ENCODE results near the gene GRK5.

The GRK5 gene

GRCh38 chr10:119443441-119443840 lies 236.1 kb downstream of the GRK5 start:
- no peak overlapping the region for H4K91ac ChIP-seq (ENCODE audit: low read depth, low read length, poor library complexity)
- no CpG with 5 or more reads among the region's 15 CpGs for WGBS, 2 donors (ENCODE audit: extremely low coverage in 2 of 2, insufficient read length in 2 of 2, insufficient replicate concordance in 1 of 2)

DNA sequence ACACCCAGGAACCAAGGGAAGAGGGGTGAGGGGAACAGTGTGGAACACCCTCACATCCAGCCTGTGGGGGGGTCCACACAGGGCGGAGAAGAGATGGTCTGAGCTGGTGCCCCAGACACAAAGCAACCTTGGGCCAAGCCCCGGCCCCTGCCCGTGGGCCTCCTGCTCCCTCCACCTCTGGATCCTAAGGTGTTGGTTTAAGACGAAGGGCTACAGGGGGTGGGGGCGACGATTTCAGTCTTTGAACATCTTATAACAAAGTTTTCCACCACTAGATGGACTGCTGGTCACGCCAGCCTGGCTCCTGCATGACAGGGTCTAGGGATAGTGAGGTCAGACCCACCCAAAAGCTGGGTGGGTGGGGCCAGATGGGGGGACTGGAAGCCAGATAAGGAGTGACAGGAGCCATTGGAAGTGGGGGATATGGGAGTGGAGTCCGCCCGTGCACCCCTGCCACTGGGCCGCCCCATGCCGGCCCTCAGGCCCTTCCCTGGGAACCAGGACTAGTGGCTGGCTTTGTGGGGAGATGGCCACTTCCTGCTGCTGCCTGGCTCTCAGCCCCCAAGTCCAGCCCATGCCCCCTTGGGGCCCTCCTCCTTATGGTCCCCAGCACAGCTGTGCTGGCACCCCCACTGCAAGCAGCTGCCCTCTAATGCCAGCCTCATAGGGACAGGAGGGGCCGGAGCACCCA lies 236.7 kb downstream of the GRK5 start:
- H3K4ac ChIP-seq (ENCODE audit: low read length): no peak overlapping the region
- H3K9me3 ChIP-seq (replicated peaks in 1 of 2; ENCODE audit: control insufficient read depth in 2 of 2, insufficient read depth in 1 of 2, low read depth in 1 of 2, low read length in 2 of 2): peaks cover 0 to 9% of the 10 kb centered on the region in 2 donors
- H4K91ac ChIP-seq (ENCODE audit: low read depth, low read length, poor library complexity): no peak overlapping the region
- no peak overlapping the region for H3K4me2 ChIP-seq (ENCODE audit: insufficient read depth, low read length, poor library complexity, severe bottlenecking)
- no peaks in the 10 kb centered on the region for H3K79me1 ChIP-seq (ENCODE audit: low read depth, low read length)
- no peak overlapping the region for H2AFZ ChIP-seq (ENCODE audit: low read length)
- H2BK5ac ChIP-seq (ENCODE audit: low read length): peak overlapping the region; percentile 85
- DNase-seq (ENCODE audit: low spot score): no peak
- H3K4me1 ChIP-seq (ENCODE audit: control insufficient read depth in 2 of 2, insufficient read depth in 1 of 2, low read depth in 1 of 2, low read length in 2 of 2): peaks cover 15 to 22% of the 10 kb centered on the region in 2 donors
- peak overlapping the region; percentile 5 for H3K18ac ChIP-seq (ENCODE audit: low read length)
- H2BK120ac ChIP-seq (ENCODE audit: low read depth, low read length): no peak overlapping the region
- peak overlapping the region; percentile 73 for H2AK5ac ChIP-seq (ENCODE audit: low read depth, low read length)
- no peak overlapping the region for H3K4me3 ChIP-seq (ENCODE audit: low read length in 2 of 2)
- H2BK12ac ChIP-seq (ENCODE audit: low read length): no peak overlapping the region
- no peak overlapping the region for H2BK15ac ChIP-seq (ENCODE audit: low read length)
- no peak overlapping the region for H3K27ac ChIP-seq (replicated peaks; ENCODE audit: low read length)
- H3K36me3 ChIP-seq (replicated peaks in 1 of 2; ENCODE audit: control insufficient read depth in 2 of 2, insufficient read depth in 2 of 2, low read length in 2 of 2): peaks cover 0 to 3% of the 10 kb centered on the region in 2 donors
- no peak overlapping the region for H4K8ac ChIP-seq (ENCODE audit: low read depth, low read length)
- H3K9ac ChIP-seq (ENCODE audit: low read depth, low read length, poor library complexity): no peak overlapping the region
- H3K27me3 ChIP-seq (ENCODE audit: control insufficient read depth in 3 of 3, insufficient read depth in 3 of 3, low read depth in 1 of 3, low read length in 3 of 3): no peaks in the 10 kb centered on the region
- WGBS, 2 donors (ENCODE audit: extremely low coverage in 2 of 2, insufficient read length in 2 of 2, insufficient replicate concordance in 1 of 2): no CpG with 5 or more reads among the region's 12 CpGs
- no peak overlapping the region for H3K14ac ChIP-seq (ENCODE audit: low read length)
- H3K23ac ChIP-seq (ENCODE audit: low read depth, low read length, poor library complexity): no peak overlapping the region

More at GRCh38 chr10:119443441-119443840, 236.1 kb downstream of the GRK5 start:
- Histone ChIP-seq H3K9ac (ENCODE audit: low read depth, low read length, poor library complexity) (no peak overlapping the region), H3K9me3 (replicated peaks in 1 of 2; ENCODE audit: control insufficient read depth in 2 of 2, insufficient read depth in 1 of 2, low read depth in 1 of 2, low read length in 2 of 2) (peaks cover 0 to 10% of the 10 kb centered on the region in 2 donors), H2AFZ (ENCODE audit: low read length) (no peak overlapping the region), H3K14ac (ENCODE audit: low read length) (no peak overlapping the region), H3K27me3 (ENCODE audit: control insufficient read depth in 3 of 3, insufficient read depth in 3 of 3, low read depth in 1 of 3, low read length in 3 of 3) (no peaks in the 10 kb centered on the region), H2BK120ac (ENCODE audit: low read depth, low read length) (no peak overlapping the region), H3K4me3 (ENCODE audit: low read length in 2 of 2) (no peak overlapping the region), H2AK5ac (ENCODE audit: low read depth, low read length) (peak overlapping the region; percentile 73), H3K18ac (ENCODE audit: low read length) (peak overlapping the region; percentile 5), H3K79me1 (ENCODE audit: low read depth, low read length) (no peaks in the 10 kb centered on the region), H2BK5ac (ENCODE audit: low read length) (peak overlapping the region; percentile 85), H3K27ac (replicated peaks; ENCODE audit: low read length) (no peak overlapping the region), H4K8ac (ENCODE audit: low read depth, low read length) (no peak overlapping the region), H3K4me1 (ENCODE audit: control insufficient read depth in 2 of 2, insufficient read depth in 1 of 2, low read depth in 1 of 2, low read length in 2 of 2) (peaks cover 15 to 19% of the 10 kb centered on the region in 2 donors), H3K4me2 (ENCODE audit: insufficient read depth, low read length, poor library complexity, severe bottlenecking) (no peak overlapping the region), H2BK15ac (ENCODE audit: low read length) (no peak overlapping the region), H3K36me3 (replicated peaks in 1 of 2; ENCODE audit: control insufficient read depth in 2 of 2, insufficient read depth in 2 of 2, low read length in 2 of 2) (peaks cover 0 to 3% of the 10 kb centered on the region in 2 donors), H2BK12ac (ENCODE audit: low read length) (no peak overlapping the region), H3K4ac (ENCODE audit: low read length) (no peak overlapping the region), H3K23ac (ENCODE audit: low read depth, low read length, poor library complexity) (no peak overlapping the region)
- DNase-seq (ENCODE audit: low spot score): no peak

DNA sequence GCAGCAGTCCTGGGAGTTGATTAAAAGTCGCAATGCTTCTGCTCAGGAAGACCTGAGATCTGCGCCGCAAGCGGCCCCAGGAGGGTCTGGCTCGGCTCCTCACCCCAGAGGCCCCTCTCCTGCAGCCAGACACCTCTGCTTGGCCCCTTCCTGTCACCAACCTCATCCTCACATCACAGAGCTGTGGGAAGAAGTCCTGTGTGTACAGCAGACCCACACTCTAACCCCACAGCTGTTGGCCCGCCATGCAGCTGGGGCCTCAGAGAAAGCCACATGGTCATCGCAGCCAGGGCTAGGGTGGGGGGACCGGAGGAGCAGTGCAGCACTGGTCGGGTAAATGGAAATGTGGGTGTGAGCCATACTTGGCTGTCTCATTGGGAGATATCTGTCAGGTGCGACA lies 237.5 kb downstream of the GRK5 start:
- no peak overlapping the region for H2BK12ac ChIP-seq (ENCODE audit: low read length)
- H2BK5ac ChIP-seq (ENCODE audit: low read length): no peak overlapping the region
- no peak for DNase-seq (ENCODE audit: low spot score)
- H3K23ac ChIP-seq (ENCODE audit: low read depth, low read length, poor library complexity): no peak overlapping the region
- H4K91ac ChIP-seq (ENCODE audit: low read depth, low read length, poor library complexity): no peak overlapping the region
- H2BK15ac ChIP-seq (ENCODE audit: low read length): no peak overlapping the region
- no peak overlapping the region for H3K18ac ChIP-seq (ENCODE audit: low read length)
- no peak overlapping the region for H2AFZ ChIP-seq (ENCODE audit: low read length)
- H4K8ac ChIP-seq (ENCODE audit: low read depth, low read length): no peak overlapping the region
- no peak overlapping the region for H3K27ac ChIP-seq (replicated peaks; ENCODE audit: low read length)
- WGBS, 2 donors (ENCODE audit: extremely low coverage in 2 of 2, insufficient read length in 2 of 2, insufficient replicate concordance in 1 of 2): no CpG with 5 or more reads among the region's 10 CpGs
- H3K9ac ChIP-seq (ENCODE audit: low read depth, low read length, poor library complexity): no peak overlapping the region
- no peak overlapping the region for H3K14ac ChIP-seq (ENCODE audit: low read length)
- no peaks in the 10 kb centered on the region for H3K79me1 ChIP-seq (ENCODE audit: low read depth, low read length)
- H2AK5ac ChIP-seq (ENCODE audit: low read depth, low read length): no peak overlapping the region
- no peaks in the 10 kb centered on the region for H3K27me3 ChIP-seq (ENCODE audit: control insufficient read depth in 3 of 3, insufficient read depth in 3 of 3, low read depth in 1 of 3, low read length in 3 of 3)
- peaks cover 0 to 3% of the 10 kb centered on the region in 2 donors for H3K9me3 ChIP-seq (replicated peaks in 1 of 2; ENCODE audit: control insufficient read depth in 2 of 2, insufficient read depth in 1 of 2, low read depth in 1 of 2, low read length in 2 of 2)
- peaks cover 15 to 23% of the 10 kb centered on the region in 2 donors for H3K4me1 ChIP-seq (ENCODE audit: control insufficient read depth in 2 of 2, insufficient read depth in 1 of 2, low read depth in 1 of 2, low read length in 2 of 2)
- H2BK120ac ChIP-seq (ENCODE audit: low read depth, low read length): no peak overlapping the region
- no peak overlapping the region for H3K4ac ChIP-seq (ENCODE audit: low read length)
- no peak overlapping the region for H3K4me3 ChIP-seq (ENCODE audit: low read length in 2 of 2)
- H3K36me3 ChIP-seq (replicated peaks in 1 of 2; ENCODE audit: control insufficient read depth in 2 of 2, insufficient read depth in 2 of 2, low read length in 2 of 2): peaks cover 0 to 3% of the 10 kb centered on the region in 2 donors
- no peak overlapping the region for H3K4me2 ChIP-seq (ENCODE audit: insufficient read depth, low read length, poor library complexity, severe bottlenecking)

GRCh38 chr10:119445311-119445934 lies 238.1 kb downstream of the GRK5 start:
- Histone ChIP-seq H3K4ac (ENCODE audit: low read length) (no peak overlapping the region), H3K9ac (ENCODE audit: low read depth, low read length, poor library complexity) (no peak overlapping the region), H3K4me1 (ENCODE audit: control insufficient read depth in 2 of 2, insufficient read depth in 1 of 2, low read depth in 1 of 2, low read length in 2 of 2) (peaks cover 15 to 23% of the 10 kb centered on the region in 2 donors), H2BK12ac (ENCODE audit: low read length) (no peak overlapping the region), H2AK5ac (ENCODE audit: low read depth, low read length) (peak overlapping the region; percentile 2), H3K27ac (replicated peaks; ENCODE audit: low read length) (no peak overlapping the region), H3K9me3 (replicated peaks in 1 of 2; ENCODE audit: control insufficient read depth in 2 of 2, insufficient read depth in 1 of 2, low read depth in 1 of 2, low read length in 2 of 2) (no peaks in the 10 kb centered on the region), H3K18ac (ENCODE audit: low read length) (peak overlapping the region; percentile 87), H3K79me1 (ENCODE audit: low read depth, low read length) (no peaks in the 10 kb centered on the region), H3K4me3 (ENCODE audit: low read length in 2 of 2) (no peak overlapping the region), H3K14ac (ENCODE audit: low read length) (no peak overlapping the region), H2BK120ac (ENCODE audit: low read depth, low read length) (no peak overlapping the region), H4K8ac (ENCODE audit: low read depth, low read length) (no peak overlapping the region), H2BK5ac (ENCODE audit: low read length) (no peak overlapping the region), H3K36me3 (replicated peaks in 1 of 2; ENCODE audit: control insufficient read depth in 2 of 2, insufficient read depth in 2 of 2, low read length in 2 of 2) (peaks cover 0 to 3% of the 10 kb centered on the region in 2 donors), H3K4me2 (ENCODE audit: insufficient read depth, low read length, poor library complexity, severe bottlenecking) (no peak overlapping the region), H3K27me3 (ENCODE audit: control insufficient read depth in 3 of 3, insufficient read depth in 3 of 3, low read depth in 1 of 3, low read length in 3 of 3) (no peaks in the 10 kb centered on the region), H4K91ac (ENCODE audit: low read depth, low read length, poor library complexity) (no peak overlapping the region), H2AFZ (ENCODE audit: low read length) (peak overlapping the region; percentile 74), H2BK15ac (ENCODE audit: low read length) (peak overlapping the region; percentile 84), H3K23ac (ENCODE audit: low read depth, low read length, poor library complexity) (no peak overlapping the region)
- no CpG with 5 or more reads among the region's 10 CpGs for WGBS, 2 donors (ENCODE audit: extremely low coverage in 2 of 2, insufficient read length in 2 of 2, insufficient replicate concordance in 1 of 2)
- DNase-seq (ENCODE audit: low spot score): peak; percentile 84
